MM.1S (cell line): ENCODE results near the gene PLSCR5.

Experiments
- CTCF ChIP-seq: fragments of 300-600 bp; sonication (generic); IDR thresholded peaks from 2 replicates; pipeline ENCODE4 v1.5.1; 2016; ENCODE audit warnings: antibody characterized with exemption, low read length, mixed read lengths
- EZH2 ChIP-seq: fragments of 300-600 bp; sonication (generic); optimal IDR thresholded peaks from 2 replicates; pipeline ENCODE3; 2017; ENCODE audit warnings: low read depth, mild to moderate bottlenecking, antibody characterized with exemption, low read length, mixed read lengths

GRCh38 chr3:146544002-146544928, 60.9 kb downstream of the PLSCR5 start, which contains the start of gene PLSCR1:
- TF ChIP-seq CTCF, result no peak
- TF ChIP-seq EZH2, result no peak
